ENCODE results near the gene WFDC6. TPM values are rescaled to one million over a fixed set of nuclear protein-coding genes. Genes with fewer than 3 reads are reported as not detected.

Gene WFDC6
- total RNA-seq, 4 donors from 2014 or later: not detected

DNA sequence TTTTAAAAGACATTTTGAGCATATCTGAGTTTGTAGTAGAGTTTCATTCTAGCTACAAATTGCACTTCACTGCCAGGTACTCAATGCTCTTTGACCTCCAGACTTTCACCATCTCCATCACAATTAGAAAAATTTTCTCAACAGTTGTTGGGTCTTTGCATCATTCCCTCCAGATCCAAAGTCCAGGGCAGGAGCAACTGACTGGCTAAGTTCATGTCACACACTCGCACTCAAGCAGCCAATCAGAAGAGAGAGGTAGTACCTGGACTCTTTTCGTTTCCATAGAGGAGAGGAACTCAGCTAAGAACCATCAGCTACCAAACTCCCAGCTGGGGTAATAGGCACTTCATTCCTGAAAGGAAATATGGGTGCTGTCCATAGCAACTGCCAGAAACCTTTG lies 32.9 kb downstream of the WFDC6 start:
- no peak for DNase-seq
- TF ChIP-seq POLR2A (IDR thresholded peaks at IDR 0.05): no peak
- TF ChIP-seq, protein P1, sequence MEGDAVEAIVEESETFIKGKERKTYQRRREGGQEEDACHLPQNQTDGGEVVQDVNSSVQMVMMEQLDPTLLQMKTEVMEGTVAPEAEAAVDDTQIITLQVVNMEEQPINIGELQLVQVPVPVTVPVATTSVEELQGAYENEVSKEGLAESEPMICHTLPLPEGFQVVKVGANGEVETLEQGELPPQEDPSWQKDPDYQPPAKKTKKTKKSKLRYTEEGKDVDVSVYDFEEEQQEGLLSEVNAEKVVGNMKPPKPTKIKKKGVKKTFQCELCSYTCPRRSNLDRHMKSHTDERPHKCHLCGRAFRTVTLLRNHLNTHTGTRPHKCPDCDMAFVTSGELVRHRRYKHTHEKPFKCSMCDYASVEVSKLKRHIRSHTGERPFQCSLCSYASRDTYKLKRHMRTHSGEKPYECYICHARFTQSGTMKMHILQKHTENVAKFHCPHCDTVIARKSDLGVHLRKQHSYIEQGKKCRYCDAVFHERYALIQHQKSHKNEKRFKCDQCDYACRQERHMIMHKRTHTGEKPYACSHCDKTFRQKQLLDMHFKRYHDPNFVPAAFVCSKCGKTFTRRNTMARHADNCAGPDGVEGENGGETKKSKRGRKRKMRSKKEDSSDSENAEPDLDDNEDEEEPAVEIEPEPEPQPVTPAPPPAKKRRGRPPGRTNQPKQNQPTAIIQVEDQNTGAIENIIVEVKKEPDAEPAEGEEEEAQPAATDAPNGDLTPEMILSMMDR (IDR thresholded peaks at IDR 0.05): no peak
- H3K4me1 ChIP-seq: peaks cover 0 to 4% (median 0%) of the 10 kb centered on the region in 4 donors

GRCh38 chr20:45503403-45503802 lies 35.9 kb downstream of the WFDC6 start:
- Histone ChIP-seq H3K4me1 (peaks cover 0 to 13% (median 0%) of the 10 kb centered on the region in 4 donors), H3K36me3 (no peaks in the 10 kb centered on the region)
- TF ChIP-seq, protein P1 (IDR thresholded peaks at IDR 0.05): no peak

More for the DNA sequence above, 32.9 kb downstream of the WFDC6 start:
- no peak overlapping the region for H3K4me3 ChIP-seq
- H3K36me3 ChIP-seq: no peaks in the 10 kb centered on the region
- H3K9me3 ChIP-seq: no peaks in the 10 kb centered on the region
- no peaks in the 10 kb centered on the region for H3K27me3 ChIP-seq
- H3K27ac ChIP-seq: no peak overlapping the region

DNA sequence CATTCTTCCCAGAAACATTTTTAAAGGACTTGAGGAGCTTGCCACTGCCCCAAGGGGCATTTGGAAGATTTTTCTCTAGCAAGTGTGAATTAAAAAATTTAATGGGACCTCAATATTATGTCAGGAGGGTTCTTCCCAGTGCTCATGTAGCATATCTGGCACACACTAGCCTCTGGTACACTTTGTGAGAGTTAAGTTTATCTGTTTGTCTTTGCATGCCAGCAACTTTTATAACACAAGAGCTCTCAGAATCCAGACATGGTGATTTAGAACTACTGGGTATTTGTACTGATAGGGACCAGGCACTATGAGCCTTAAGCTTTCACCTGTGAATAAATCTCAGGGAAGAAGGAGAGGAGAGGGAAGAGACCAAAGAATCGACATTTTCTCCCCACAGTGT lies 36.7 kb downstream of the WFDC6 start:
- Histone ChIP-seq H3K36me3 (no peaks in the 10 kb centered on the region), H3K27ac (no peak overlapping the region), H3K4me3 (no peak overlapping the region), H3K27me3 (no peaks in the 10 kb centered on the region), H3K9me3 (no peaks in the 10 kb centered on the region), H3K4me1 (peaks cover 0 to 13% (median 0%) of the 10 kb centered on the region in 4 donors)
- DNase-seq: no peak
- no peak for TF ChIP-seq POLR2A (IDR thresholded peaks at IDR 0.05)
- TF ChIP-seq, protein P1 (IDR thresholded peaks at IDR 0.05): no peak

More at GRCh38 chr20:45503403-45503802, 35.9 kb downstream of the WFDC6 start:
- Histone ChIP-seq H3K4me3 (no peak overlapping the region), H3K9me3 (no peaks in the 10 kb centered on the region), H3K27me3 (no peaks in the 10 kb centered on the region), H3K27ac (no peak overlapping the region)
- no peak for DNase-seq

- H3K27ac ChIP-seq: no peak overlapping the region
- H3K27me3 ChIP-seq: no peaks in the 10 kb centered on the region
- no peak overlapping the region for H3K4me3 ChIP-seq
- TF ChIP-seq POLR2A (IDR thresholded peaks at IDR 0.05): no peak
- TF ChIP-seq, protein P1 (IDR thresholded peaks at IDR 0.05): no peak
- H3K4me1 ChIP-seq: peaks cover 0 to 9% (median 0%) of the 10 kb centered on the region in 4 donors
- no peaks in the 10 kb centered on the region for H3K9me3 ChIP-seq
- DNase-seq: no peak
- no peaks in the 10 kb centered on the region for H3K36me3 ChIP-seq
Observed at GRCh38 chr20:45501600-45501999, 37.7 kb downstream of the WFDC6 start.

DNA sequence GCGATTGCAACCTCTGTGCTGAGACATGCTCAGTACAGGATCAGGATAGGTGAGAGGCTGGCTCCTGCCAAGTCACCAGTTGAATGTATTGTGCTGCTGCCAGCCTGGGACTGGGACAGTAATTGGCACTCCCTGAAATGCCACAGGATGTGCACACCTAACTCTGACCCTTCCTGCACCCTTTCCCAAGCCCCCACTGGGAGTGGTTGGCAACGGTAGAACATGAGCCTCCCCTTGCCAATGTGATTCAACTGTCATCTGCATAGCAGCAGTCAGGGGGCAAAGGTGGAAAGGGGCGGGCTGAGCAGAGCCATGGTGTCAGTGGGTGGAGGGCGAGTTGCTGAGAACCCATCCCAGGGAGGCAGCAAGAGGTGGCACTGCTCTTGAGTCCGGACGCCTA lies 39.3 kb downstream of the WFDC6 start:
- H3K36me3 ChIP-seq: no peaks in the 10 kb centered on the region
- peak in 2 of 3 donors; percentile 86 to 91 for DNase-seq
- H3K9me3 ChIP-seq: no peaks in the 10 kb centered on the region
- no peaks in the 10 kb centered on the region for H3K27me3 ChIP-seq
- TF ChIP-seq, protein P1 (IDR thresholded peaks at IDR 0.05): no peak
- TF ChIP-seq POLR2A (IDR thresholded peaks at IDR 0.05): peak in 1 of 2 donors; percentile 43
- no peak overlapping the region for H3K4me3 ChIP-seq
- H3K4me1 ChIP-seq: peaks cover 0 to 9% (median 0%) of the 10 kb centered on the region in 4 donors
- peak overlapping the region in 2 of 4 donors; percentile 25 to 48 for H3K27ac ChIP-seq
